Measurements from ENCODE around the gene CDH18. TPM values are rescaled to one million over a fixed set of nuclear protein-coding genes. Genes with fewer than 3 reads are reported as not detected.

CDH18 gene
- total and polyA plus RNA-seq, 2 of the 4 experiments (the other 2 are of a cell fraction) = 0.24 to 1.1 TPM

GRCh38 chr5:19802686-19803085 is 185.3 kb downstream of the CDH18 start:
- Histone ChIP-seq H3K23ac (ENCODE audit: low read depth, low read length) (no peak overlapping the region), H4K91ac (ENCODE audit: insufficient read depth, low read depth, low read length) (no peak overlapping the region), H3K4me2 (ENCODE audit: low read depth, low read length) (no peak overlapping the region), H3K9me1 (ENCODE audit: insufficient read depth, low read length) (no peaks in the 10 kb centered on the region), H3K9ac (ENCODE audit: low read depth, low read length) (no peak overlapping the region), H3K4me1 (ENCODE audit: control insufficient read depth, insufficient read depth, low read length) (no peaks in the 10 kb centered on the region), H3K18ac (ENCODE audit: low read depth, low read length) (no peak overlapping the region), H3K14ac (replicated peaks; ENCODE audit: low read depth, low read length) (no peak overlapping the region), H3K4me3 (ENCODE audit: insufficient read depth, low read depth, low read length) (no peak overlapping the region), H3K4ac (ENCODE audit: low read depth, low read length) (no peak overlapping the region), H3K27ac (ENCODE audit: insufficient read depth, low read length) (no peak overlapping the region), H3K79me1 (ENCODE audit: low read depth in 1 of 2, low read length in 2 of 2) (no peaks in the 10 kb centered on the region), H4K20me1 (ENCODE audit: insufficient read depth, low read length) (no peaks in the 10 kb centered on the region), H2BK15ac (ENCODE audit: low read depth, low read length) (no peak overlapping the region), H3K9me3 (ENCODE audit: control insufficient read depth, insufficient read depth, low read length) (no peaks in the 10 kb centered on the region), H2AK5ac (ENCODE audit: low read depth, low read length) (no peak overlapping the region), H3K56ac (ENCODE audit: extremely low read depth, insufficient read depth, low read length) (no peak overlapping the region), H2BK5ac (ENCODE audit: low read depth, low read length, poor library complexity, severe bottlenecking) (no peak overlapping the region), H2AK9ac (replicated peaks; ENCODE audit: low read depth, low read length, poor library complexity) (no peak overlapping the region), H4K5ac (ENCODE audit: low read depth, low read length) (no peak overlapping the region), H2AFZ (replicated peaks; ENCODE audit: low read length, poor library complexity) (no peak overlapping the region), H2BK20ac (ENCODE audit: low read depth, low read length) (no peak overlapping the region), H4K8ac (ENCODE audit: low read depth in 2 of 2, low read length in 2 of 2) (no peak overlapping the region), H3K36me3 (ENCODE audit: control insufficient read depth, insufficient read depth, low read length) (no peaks in the 10 kb centered on the region), H3K27me3 (ENCODE audit: control insufficient read depth, insufficient read depth, low read length) (no peaks in the 10 kb centered on the region), H2BK120ac (ENCODE audit: low read depth, low read length) (no peak overlapping the region)
- ChIA-PET POLR2A (ENCODE audit: unreplicated experiment) (no interaction called here), CTCF (no interaction called here)
- dilution Hi-C loops (cut with HindIII; ENCODE audit: low sequenced_read_pairs, unreplicated experiment) = no loop called here
- 64% methylated on average over 3 of the region's 6 CpGs; no CpG with 5 or more reads in 1 of the 2 experiments for WGBS, 2 experiments (ENCODE audit: extremely low coverage in 2 of 2, insufficient read length in 1 of 2)
- no TSS peak for BruUV-seq (replicated peaks)
- TF ChIP-seq RCOR1 (IDR thresholded peaks at IDR 0.05; ENCODE audit: insufficient replicate concordance, low read length) = no peak
- TF ChIP-seq, protein P1, sequence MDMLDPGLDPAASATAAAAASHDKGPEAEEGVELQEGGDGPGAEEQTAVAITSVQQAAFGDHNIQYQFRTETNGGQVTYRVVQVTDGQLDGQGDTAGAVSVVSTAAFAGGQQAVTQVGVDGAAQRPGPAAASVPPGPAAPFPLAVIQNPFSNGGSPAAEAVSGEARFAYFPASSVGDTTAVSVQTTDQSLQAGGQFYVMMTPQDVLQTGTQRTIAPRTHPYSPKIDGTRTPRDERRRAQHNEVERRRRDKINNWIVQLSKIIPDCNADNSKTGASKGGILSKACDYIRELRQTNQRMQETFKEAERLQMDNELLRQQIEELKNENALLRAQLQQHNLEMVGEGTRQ (IDR thresholded peaks at IDR 0.05; ENCODE audit: low read depth, low read length) = no peak
- no peak for TF ChIP-seq SMC3 (IDR thresholded peaks at IDR 0.05; ENCODE audit: low read depth, low read length)
- TF ChIP-seq ELK1 (IDR thresholded peaks at IDR 0.05; ENCODE audit: borderline replicate concordance, low read depth, low read length) = no peak
- TF ChIP-seq FOS (IDR thresholded peaks at IDR 0.05; ENCODE audit: low read depth, low read length) = no peak
- no peak for TF ChIP-seq CEBPB (IDR thresholded peaks at IDR 0.05; ENCODE audit: low read depth, low read length)
- TF ChIP-seq BHLHE40 (IDR thresholded peaks at IDR 0.05; ENCODE audit: low read depth, low read length) = no peak
- TF ChIP-seq, protein P2, sequence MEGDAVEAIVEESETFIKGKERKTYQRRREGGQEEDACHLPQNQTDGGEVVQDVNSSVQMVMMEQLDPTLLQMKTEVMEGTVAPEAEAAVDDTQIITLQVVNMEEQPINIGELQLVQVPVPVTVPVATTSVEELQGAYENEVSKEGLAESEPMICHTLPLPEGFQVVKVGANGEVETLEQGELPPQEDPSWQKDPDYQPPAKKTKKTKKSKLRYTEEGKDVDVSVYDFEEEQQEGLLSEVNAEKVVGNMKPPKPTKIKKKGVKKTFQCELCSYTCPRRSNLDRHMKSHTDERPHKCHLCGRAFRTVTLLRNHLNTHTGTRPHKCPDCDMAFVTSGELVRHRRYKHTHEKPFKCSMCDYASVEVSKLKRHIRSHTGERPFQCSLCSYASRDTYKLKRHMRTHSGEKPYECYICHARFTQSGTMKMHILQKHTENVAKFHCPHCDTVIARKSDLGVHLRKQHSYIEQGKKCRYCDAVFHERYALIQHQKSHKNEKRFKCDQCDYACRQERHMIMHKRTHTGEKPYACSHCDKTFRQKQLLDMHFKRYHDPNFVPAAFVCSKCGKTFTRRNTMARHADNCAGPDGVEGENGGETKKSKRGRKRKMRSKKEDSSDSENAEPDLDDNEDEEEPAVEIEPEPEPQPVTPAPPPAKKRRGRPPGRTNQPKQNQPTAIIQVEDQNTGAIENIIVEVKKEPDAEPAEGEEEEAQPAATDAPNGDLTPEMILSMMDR (conservative IDR thresholded peaks at IDR 0.05; ENCODE audit: low read depth, low read length) = no peak
- TF ChIP-seq MXI1 (IDR thresholded peaks at IDR 0.05; ENCODE audit: borderline replicate concordance, low read depth, low read length) = no peak
- no peak for TF ChIP-seq POLR2A (IDR thresholded peaks at IDR 0.05; ENCODE audit: low read depth, low read length)
- TF ChIP-seq RAD21 (IDR thresholded peaks at IDR 0.05; ENCODE audit: low read length) = no peak
- TF ChIP-seq MAFK (IDR thresholded peaks at IDR 0.05; ENCODE audit: low read depth, low read length) = no peak
- no peak for TF ChIP-seq NFE2L2 (IDR thresholded peaks at IDR 0.05; ENCODE audit: low read depth, low read length)
- no peak for TF ChIP-seq RFX5 (IDR thresholded peaks at IDR 0.05; ENCODE audit: low read depth, low read length)
- no peak for TF ChIP-seq CHD1 (IDR thresholded peaks at IDR 0.05; ENCODE audit: low read depth, low read length)
- no peak for TF ChIP-seq MAZ (IDR thresholded peaks at IDR 0.05; ENCODE audit: borderline replicate concordance, low read depth, low read length)
- ATAC-seq (ENCODE audit: low read depth) = no peak
- in situ Hi-C loops (cut with MboI; ENCODE audit: low sequenced_read_pairs) = no loop called here
- intact Hi-C loops (cut with micrococcal nuclease) = no loop called here
- DNase-seq = no peak
